Testis (tissue), 2 donors: Measurements from ENCODE around the gene MESD.

ENCODE experiments used
- POLR2A ChIP-seq: fragments of 450-650 bp; IDR thresholded peaks from one replicate; pipeline ENCODE4 v1.6.1; 2017; ENCODE audit warnings: antibody characterized with exemption, mild to moderate bottlenecking, moderate library complexity
- TF ChIP-seq, protein P1 (sequence below), 3 experiments: fragments of 450-650 bp in 2 of 3; fragments of 200-600 bp in 1 of 3; sonication (generic) in 1 of 3; IDR thresholded peaks; one replicate each; pipeline ENCODE4 v1.5.1; 2016 to 2019; ENCODE audit warnings: antibody characterized with exemption in 3 of 3, mild to moderate bottlenecking in 2 of 3, moderate library complexity in 1 of 3

DNA sequence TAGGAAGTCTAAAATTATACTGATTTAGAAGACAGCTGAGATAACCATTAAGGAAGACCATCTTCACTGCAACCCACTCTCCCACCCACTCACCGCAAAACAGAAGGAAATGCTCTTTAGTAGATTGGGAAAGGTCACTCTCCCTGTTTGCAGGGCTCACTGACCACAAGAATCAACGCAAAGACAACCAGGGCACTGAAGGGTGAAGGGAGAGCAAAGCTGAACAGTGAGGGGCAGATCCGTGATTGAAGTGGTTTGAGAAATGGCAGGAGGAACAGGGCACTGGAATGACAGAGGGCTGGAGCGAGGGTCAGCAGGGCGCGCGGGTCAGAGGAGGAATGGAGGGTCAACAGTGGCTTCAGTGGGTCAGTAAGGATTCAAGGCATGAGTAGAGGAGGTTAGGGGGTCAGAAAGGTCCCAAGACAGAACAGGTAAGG lies 520 bp downstream of the MESD start:
- TF ChIP-seq, protein P1, sequence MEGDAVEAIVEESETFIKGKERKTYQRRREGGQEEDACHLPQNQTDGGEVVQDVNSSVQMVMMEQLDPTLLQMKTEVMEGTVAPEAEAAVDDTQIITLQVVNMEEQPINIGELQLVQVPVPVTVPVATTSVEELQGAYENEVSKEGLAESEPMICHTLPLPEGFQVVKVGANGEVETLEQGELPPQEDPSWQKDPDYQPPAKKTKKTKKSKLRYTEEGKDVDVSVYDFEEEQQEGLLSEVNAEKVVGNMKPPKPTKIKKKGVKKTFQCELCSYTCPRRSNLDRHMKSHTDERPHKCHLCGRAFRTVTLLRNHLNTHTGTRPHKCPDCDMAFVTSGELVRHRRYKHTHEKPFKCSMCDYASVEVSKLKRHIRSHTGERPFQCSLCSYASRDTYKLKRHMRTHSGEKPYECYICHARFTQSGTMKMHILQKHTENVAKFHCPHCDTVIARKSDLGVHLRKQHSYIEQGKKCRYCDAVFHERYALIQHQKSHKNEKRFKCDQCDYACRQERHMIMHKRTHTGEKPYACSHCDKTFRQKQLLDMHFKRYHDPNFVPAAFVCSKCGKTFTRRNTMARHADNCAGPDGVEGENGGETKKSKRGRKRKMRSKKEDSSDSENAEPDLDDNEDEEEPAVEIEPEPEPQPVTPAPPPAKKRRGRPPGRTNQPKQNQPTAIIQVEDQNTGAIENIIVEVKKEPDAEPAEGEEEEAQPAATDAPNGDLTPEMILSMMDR (IDR thresholded peaks at IDR 0.05) = no peak
- no peak for TF ChIP-seq POLR2A
